ENCODE measurements around the gene ITGB5.
"Not testable (repeated sequence)": the region's sequence is repeated elsewhere in the genome, so short reads cannot be mapped to it uniquely, and the experiment has no call there.

Gene ITGB5

DNA sequence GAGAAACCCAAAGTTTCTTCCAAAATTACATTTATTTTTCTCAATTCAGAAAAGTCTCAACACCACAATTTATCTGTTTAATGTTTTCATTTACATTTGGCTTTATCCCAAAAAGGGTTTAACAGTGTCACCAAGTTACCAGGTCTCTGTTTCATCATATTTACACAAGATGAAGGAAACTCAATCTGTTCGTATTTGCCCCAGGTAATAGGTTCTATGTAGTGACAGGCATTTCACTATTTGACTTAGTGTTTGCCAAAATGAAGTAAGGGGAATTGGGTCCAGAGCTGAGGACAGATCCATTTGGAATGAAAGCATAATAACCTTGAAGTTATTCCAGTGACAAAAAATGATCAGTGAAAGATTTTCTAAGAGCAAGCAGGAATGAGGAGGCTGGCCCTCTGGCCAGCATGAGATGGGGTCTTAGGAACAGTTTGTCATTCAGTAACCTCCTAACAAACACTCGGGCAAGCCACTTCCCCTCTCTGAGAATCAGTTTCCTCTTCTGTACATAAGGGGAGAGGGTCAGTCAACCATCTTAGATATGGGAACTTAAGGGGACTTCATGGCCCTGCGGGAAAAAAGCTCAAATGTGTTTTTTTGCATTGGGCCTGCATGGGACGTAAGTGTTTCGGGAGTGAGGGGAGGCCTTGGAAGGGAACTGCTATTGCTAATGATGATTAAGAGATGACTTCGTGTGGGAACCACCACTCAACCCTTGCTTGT is 125.1 kb downstream of the ITGB5 start:
- in situ Hi-C loops (cut with MboI; ENCODE audit: low pct_unique_long_range_greater_than_20kb, low sequenced_read_pairs, unreplicated experiment): loop anchor here (5.0 to 25.0 kb wide), 2 partner anchors 140 to 675 kb away; no protein-coding TSS in a partner anchor
- TF ChIP-seq, protein P1, sequence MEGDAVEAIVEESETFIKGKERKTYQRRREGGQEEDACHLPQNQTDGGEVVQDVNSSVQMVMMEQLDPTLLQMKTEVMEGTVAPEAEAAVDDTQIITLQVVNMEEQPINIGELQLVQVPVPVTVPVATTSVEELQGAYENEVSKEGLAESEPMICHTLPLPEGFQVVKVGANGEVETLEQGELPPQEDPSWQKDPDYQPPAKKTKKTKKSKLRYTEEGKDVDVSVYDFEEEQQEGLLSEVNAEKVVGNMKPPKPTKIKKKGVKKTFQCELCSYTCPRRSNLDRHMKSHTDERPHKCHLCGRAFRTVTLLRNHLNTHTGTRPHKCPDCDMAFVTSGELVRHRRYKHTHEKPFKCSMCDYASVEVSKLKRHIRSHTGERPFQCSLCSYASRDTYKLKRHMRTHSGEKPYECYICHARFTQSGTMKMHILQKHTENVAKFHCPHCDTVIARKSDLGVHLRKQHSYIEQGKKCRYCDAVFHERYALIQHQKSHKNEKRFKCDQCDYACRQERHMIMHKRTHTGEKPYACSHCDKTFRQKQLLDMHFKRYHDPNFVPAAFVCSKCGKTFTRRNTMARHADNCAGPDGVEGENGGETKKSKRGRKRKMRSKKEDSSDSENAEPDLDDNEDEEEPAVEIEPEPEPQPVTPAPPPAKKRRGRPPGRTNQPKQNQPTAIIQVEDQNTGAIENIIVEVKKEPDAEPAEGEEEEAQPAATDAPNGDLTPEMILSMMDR (IDR thresholded peaks at IDR 0.05; ENCODE audit: extremely low read depth, insufficient read depth, missing control alignments): no peak
- no peak for DNase-seq (ENCODE audit: low spot score)

DNA sequence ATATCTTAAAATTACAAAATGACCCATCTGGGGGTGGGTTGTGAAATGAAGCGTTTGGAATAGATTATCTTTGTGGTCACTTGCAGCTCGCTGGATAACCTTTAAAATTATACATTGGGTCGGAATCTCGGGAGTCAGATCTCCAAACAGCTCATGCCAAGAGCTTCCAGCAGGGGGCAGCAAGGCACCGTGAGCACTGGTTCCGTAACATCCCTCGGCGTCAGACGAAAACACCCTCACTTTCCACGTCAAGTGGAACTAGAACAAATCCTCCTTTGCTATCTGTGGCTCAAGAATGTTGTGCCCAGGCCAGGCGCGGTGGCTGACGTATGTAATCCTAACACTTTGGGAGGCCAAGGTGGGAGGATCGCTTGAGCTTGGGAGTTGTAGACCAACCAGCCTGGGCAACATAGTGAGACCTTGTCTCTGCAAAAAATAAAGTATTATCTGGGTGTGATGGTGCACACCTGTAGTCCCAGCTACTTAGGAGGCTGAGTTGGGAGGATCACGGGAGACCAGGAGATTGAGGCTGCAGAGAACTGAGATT is 125.8 kb downstream of the ITGB5 start:
- TF ChIP-seq, protein P1 (IDR thresholded peaks at IDR 0.05; ENCODE audit: extremely low read depth, insufficient read depth, missing control alignments): peak; percentile 92
- DNase-seq (ENCODE audit: low spot score): peak; percentile 79
- in situ Hi-C loops (cut with MboI; ENCODE audit: low pct_unique_long_range_greater_than_20kb, low sequenced_read_pairs, unreplicated experiment): loop anchor here (5.0 to 25.0 kb wide), 2 partner anchors 141 to 676 kb away; no protein-coding TSS in a partner anchor

DNA sequence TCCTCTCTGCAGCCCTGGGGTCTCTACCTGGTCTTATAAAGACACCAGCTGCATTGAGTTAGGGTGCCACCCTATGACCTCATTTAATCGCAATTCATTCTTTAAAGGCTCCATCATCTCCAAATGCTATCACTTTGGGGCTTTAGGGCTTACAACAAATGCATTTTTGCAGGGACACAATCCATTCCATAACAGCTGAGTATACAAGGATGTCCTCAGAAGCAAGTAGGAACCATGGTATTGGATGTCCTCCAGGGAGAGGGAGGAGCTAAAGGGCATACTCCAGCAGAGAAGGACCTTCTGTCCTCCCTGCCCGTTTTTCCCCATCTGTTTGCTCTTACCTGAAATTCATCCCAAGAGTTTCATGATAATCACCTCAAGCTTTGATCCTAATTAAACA is 126.6 kb downstream of the ITGB5 start:
- in situ Hi-C loops (cut with MboI; ENCODE audit: low pct_unique_long_range_greater_than_20kb, low sequenced_read_pairs, unreplicated experiment): loop anchor here (5.0 to 25.0 kb wide), 2 partner anchors 142 to 677 kb away; no protein-coding TSS in a partner anchor
- TF ChIP-seq, protein P1 (IDR thresholded peaks at IDR 0.05; ENCODE audit: extremely low read depth, insufficient read depth, missing control alignments): no peak
- no peak for DNase-seq (ENCODE audit: low spot score)

DNA sequence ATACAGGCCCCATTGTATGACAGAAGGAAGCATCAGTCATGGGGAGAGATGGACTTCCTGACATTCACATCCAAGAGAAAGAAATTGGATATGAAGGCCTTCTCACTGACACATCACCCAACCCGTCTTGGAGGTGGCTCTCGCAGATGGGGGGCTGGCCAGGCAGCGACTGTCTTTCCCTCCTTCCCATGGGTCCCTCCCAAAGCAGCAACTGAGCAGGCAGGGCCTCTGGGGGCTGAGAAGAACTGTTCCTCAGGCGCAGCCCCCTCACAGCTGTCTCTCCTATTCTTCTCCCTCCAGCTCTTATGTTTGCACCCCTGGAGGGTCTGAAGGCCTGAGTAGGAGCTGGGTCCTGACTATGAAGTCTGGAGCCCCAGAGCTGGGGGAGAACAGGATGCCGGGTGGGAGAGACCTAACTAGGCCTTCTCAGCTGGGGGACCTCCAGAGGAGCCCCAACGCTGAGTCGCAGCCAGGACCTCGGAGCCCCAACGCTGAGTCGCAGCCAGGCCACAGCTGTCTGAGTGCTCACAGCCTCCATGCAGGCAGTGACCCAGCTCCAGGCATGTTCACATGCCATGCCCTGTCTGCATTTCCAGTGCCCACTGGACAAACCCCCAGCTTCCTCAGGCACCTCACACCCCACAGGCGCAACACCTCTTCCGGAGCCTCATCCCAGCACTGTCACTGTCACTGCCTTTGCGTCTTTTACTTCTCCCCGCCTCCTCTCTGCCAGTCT is 127.3 kb downstream of the ITGB5 start:
- in situ Hi-C loops (cut with MboI; ENCODE audit: low pct_unique_long_range_greater_than_20kb, low sequenced_read_pairs, unreplicated experiment): loop anchor here (5.0 to 25.0 kb wide), 2 partner anchors 142 to 677 kb away; no protein-coding TSS in a partner anchor
- TF ChIP-seq, protein P1 (IDR thresholded peaks at IDR 0.05; ENCODE audit: extremely low read depth, insufficient read depth, missing control alignments): no peak
- no peak for DNase-seq (ENCODE audit: low spot score)

DNA sequence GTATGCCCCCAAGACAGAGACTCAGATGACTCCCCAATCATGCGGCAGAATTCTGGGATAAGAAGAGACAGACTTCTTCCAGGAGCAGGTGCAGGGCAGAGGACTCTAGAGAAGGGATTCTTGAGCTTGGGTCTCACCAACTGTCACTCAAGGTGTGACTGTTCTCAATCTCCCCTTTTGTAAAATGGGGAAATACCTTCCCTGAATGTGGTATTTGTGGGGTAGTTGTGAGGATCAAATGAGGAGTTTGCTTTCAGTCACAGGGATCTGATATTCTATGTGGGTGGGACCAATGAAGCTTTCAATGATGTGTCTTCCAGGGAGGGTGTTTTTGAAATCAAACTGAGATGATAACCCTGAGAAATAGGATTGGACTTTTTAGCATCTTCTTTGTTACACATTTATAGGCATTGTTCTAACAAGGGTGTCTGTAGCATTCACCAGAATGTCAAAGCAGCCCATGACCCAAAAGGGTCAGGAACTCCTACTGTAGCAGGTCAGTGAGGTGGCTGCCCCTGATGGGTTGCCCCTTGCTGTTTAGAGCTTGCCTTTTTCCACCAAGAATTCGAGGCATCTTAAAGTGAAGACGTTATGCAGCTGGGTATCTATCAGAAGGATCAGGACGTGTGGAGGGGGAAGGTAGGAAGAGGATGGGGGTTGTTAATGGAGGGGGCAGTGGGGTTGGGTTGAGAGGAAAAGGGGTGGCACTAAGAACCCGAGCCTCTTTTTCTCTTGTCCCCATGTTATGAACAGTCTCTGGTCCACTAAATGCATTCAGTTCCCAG is 128.1 kb downstream of the ITGB5 start:
- TF ChIP-seq, protein P1 (IDR thresholded peaks at IDR 0.05; ENCODE audit: extremely low read depth, insufficient read depth, missing control alignments): no peak
- DNase-seq (ENCODE audit: low spot score): no peak
- in situ Hi-C loops (cut with MboI; ENCODE audit: low pct_unique_long_range_greater_than_20kb, low sequenced_read_pairs, unreplicated experiment): loop anchor here (25.0 kb wide), 1 partner anchor 678 kb away; no protein-coding TSS in a partner anchor

DNA sequence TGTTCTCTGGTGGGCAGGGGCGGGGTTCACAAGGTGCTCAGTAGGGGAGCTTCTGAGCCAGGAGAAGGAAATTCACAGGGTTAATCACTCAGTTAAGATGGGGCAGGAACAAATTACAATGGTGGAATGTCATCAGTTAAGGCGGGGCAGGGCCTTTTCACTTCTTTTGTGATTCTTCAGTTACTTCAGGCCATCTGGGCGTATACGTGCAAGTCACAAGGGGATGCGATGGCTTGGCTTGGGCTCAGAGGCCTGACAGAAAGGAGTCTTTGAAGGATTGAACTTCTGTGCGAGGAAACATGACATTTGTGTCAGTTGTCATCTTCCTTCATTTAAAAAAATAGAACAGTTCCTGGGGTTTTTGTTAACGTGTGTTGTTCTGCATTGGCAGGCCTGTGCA is 129.2 kb downstream of the ITGB5 start:
- in situ Hi-C loops (cut with MboI; ENCODE audit: low pct_unique_long_range_greater_than_20kb, low sequenced_read_pairs, unreplicated experiment): loop anchor here (25.0 kb wide), 1 partner anchor 679 kb away; no protein-coding TSS in a partner anchor
- not testable (repeated sequence) for DNase-seq (ENCODE audit: low spot score)
